Heart left ventricle (tissue), 13 donors: ENCODE data around the gene ZBTB9.

ENCODE experiments used
- POLR2A ChIP-seq, 2 donors: fragments of 450-650 bp; IDR thresholded peaks; one replicate each; pipeline ENCODE4 v1.6.1; 2017; ENCODE audit warnings: antibody characterized with exemption in 2 of 2, mild to moderate bottlenecking in 2 of 2, moderate library complexity in 2 of 2
- TF ChIP-seq, protein P1 (sequence below), 12 donors: fragments of 200-600 bp; sonication (generic) in 4 of 12; IDR thresholded peaks; one replicate each; pipeline versions ENCODE4 v1.5.0 to v1.8.0; 2018 to 2022; ENCODE audit warnings: antibody characterized with exemption in 12 of 12, mild to moderate bottlenecking in 5 of 12
- donor health status: ischemic (EF 13 %, LVEDD 7.1; RV severe dilation, severe dysfunction).
- donor health status: DM: no; HTN: yes; CAD: no.
- donor health status: DM: no; HTN: no; CAD: no.
- donor health status: ischemic (EF 25% LVEDD 6.9; RV normal size, moderate dysfunction).
- donor health status: ischemic (EF 25% LVEDD 5.7; RV mildly dilated, moderate dysfunction).
- donor health status: ischemic (EF 35%, LVEDD 5.7; RV mildly dilated, moderate dysfunction).
- donor health status: nonischemic (EF 11% LVEDD 7.7; RV severe dilation, severe dysfunction).
- donor health status: DM: yes; HTN: yes; CAD: no.
- donor health status: PGD.
- donor health status: ischemic (EF 29% LVEDD 5.4; RV normal size, mild dysfunction).
- donor health status: nonischemic (EF 23%, LVEDD 6.1; RV moderate dilation, normal function).

DNA sequence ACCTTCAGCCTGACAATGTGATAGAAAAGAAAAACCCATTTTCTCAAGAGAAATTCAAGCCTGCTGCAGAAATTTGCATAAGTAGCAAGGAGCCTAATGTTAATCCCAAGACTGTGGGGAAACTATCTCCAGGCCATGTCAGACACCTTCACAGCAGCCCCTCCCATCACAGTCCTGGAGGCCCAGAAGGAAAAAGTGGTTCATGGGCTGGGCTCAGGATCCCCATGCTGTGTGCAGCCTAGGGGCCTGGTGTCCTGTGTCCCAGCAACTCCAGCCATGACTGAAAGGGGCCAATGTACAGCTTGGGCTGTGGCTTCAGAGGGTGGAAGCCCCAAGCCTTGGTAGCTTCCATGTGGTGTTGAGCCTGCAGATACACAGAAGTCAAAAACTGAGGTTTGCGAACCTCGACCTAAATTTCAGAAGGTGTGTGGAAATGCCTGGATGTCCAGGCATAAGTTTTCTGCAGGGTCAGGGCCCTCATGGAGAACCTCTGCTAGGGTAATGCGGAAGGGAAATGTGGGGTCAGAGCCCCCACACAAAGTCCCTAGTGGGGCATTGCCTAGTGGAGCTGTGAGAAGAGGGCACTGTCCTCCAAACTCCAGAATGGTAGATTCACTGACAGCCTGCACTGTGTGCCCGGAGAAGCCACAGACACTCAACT lies 11.8 kb downstream of the ZBTB9 start:
- TF ChIP-seq, protein P1, sequence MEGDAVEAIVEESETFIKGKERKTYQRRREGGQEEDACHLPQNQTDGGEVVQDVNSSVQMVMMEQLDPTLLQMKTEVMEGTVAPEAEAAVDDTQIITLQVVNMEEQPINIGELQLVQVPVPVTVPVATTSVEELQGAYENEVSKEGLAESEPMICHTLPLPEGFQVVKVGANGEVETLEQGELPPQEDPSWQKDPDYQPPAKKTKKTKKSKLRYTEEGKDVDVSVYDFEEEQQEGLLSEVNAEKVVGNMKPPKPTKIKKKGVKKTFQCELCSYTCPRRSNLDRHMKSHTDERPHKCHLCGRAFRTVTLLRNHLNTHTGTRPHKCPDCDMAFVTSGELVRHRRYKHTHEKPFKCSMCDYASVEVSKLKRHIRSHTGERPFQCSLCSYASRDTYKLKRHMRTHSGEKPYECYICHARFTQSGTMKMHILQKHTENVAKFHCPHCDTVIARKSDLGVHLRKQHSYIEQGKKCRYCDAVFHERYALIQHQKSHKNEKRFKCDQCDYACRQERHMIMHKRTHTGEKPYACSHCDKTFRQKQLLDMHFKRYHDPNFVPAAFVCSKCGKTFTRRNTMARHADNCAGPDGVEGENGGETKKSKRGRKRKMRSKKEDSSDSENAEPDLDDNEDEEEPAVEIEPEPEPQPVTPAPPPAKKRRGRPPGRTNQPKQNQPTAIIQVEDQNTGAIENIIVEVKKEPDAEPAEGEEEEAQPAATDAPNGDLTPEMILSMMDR (IDR thresholded peaks at IDR 0.05): no peak
- no peak for TF ChIP-seq POLR2A (IDR thresholded peaks at IDR 0.05)
